HG02973 (cell line): ENCODE measurements around the gene LIPC.

Source experiments
- ATAC-seq: cut with Tn5 transposase; IDR thresholded peaks from one replicate; pipeline ENCODE4 v1.9.1; 2021; ENCODE audit warnings: moderate library complexity; ENCODE audit not compliant: unreplicated experiment

LIPC gene

GRCh38 chr15:58571491-58571890, 139.7 kb downstream of the LIPC start:
- ATAC-seq, result no peak

- ATAC-seq, result no peak
Observed at GRCh38 chr15:58572521-58572920, 140.7 kb downstream of the LIPC start.

GRCh38 chr15:58573270-58573669, 141.5 kb downstream of the LIPC start:
- ATAC-seq, result no peak

- ATAC-seq, result no peak
Observed at GRCh38 chr15:58574631-58575030, 142.8 kb downstream of the LIPC start.

- ATAC-seq, result no peak
Observed at GRCh38 chr15:58575045-58575786, 143.4 kb downstream of the LIPC start.

- no peak for ATAC-seq
Observed at GRCh38 chr15:58576657-58577056, 144.9 kb downstream of the LIPC start.

- no peak for ATAC-seq
Observed at GRCh38 chr15:58582160-58582559, 150.4 kb downstream of the LIPC start.

- no peak for ATAC-seq
Observed at GRCh38 chr15:58583171-58583908, 151.5 kb downstream of the LIPC start.

GRCh38 chr15:58584789-58585461, 153.1 kb downstream of the LIPC start:
- no peak for ATAC-seq

GRCh38 chr15:58585693-58586443, 154.1 kb downstream of the LIPC start:
- ATAC-seq, result no peak

GRCh38 chr15:58587486-58587885, 155.7 kb downstream of the LIPC start:
- no peak for ATAC-seq

- no peak for ATAC-seq
Observed at GRCh38 chr15:58588096-58588495, 156.3 kb downstream of the LIPC start.

- ATAC-seq, result no peak
Observed at GRCh38 chr15:58589047-58589446, 157.3 kb downstream of the LIPC start.

GRCh38 chr15:58590236-58590635, 158.4 kb downstream of the LIPC start:
- no peak for ATAC-seq

GRCh38 chr15:58590926-58591325, 159.1 kb downstream of the LIPC start:
- ATAC-seq, result no peak

GRCh38 chr15:58593870-58594269, 162.1 kb downstream of the LIPC start:
- ATAC-seq, result no peak

GRCh38 chr15:58594898-58595297, 163.1 kb downstream of the LIPC start:
- ATAC-seq, result no peak

GRCh38 chr15:58595516-58596263, 163.9 kb downstream of the LIPC start:
- ATAC-seq, result no peak

GRCh38 chr15:58597943-58598828, 166.4 kb downstream of the LIPC start:
- ATAC-seq, result no peak

- ATAC-seq, result no peak
Observed at GRCh38 chr15:58598829-58599210, 167.0 kb downstream of the LIPC start.
